Measurements from ENCODE around the gene METTL8. TPM values are rescaled to one million over a fixed set of nuclear protein-coding genes. Genes with fewer than 3 reads are reported as not detected.

METTL8 gene
- total RNA-seq, 1 experiment from 2014 or later, result 34.4 TPM

- Histone ChIP-seq H3K27ac (ENCODE audit: low read depth, low read length) (no peak overlapping the region), H3K4me3 (replicated peaks in 1 of 2; ENCODE audit: low read depth in 1 of 2, low read length in 2 of 2) (no peak overlapping the region), H3K4me1 (ENCODE audit: control insufficient read depth in 1 of 2, insufficient read depth in 2 of 2, low read length in 2 of 2) (peaks cover 0 to 4% of the 10 kb centered on the region in 2 experiments; a peak in 2 of 4 replicates), H3K9ac (ENCODE audit: low read length) (no peak overlapping the region), H3K27me3 (ENCODE audit: insufficient read depth, low read length) (no peaks in the 10 kb centered on the region), H3K9me3 (ENCODE audit: control insufficient read depth in 1 of 2, insufficient read depth in 1 of 2, low read depth in 1 of 2, low read length in 2 of 2) (no peaks in the 10 kb centered on the region), H3K9me2 (ENCODE audit: insufficient read depth) (no peaks in the 10 kb centered on the region), H4K20me1 (ENCODE audit: insufficient read depth) (no peaks in the 10 kb centered on the region), H3K36me3 (ENCODE audit: control insufficient read depth in 1 of 2, insufficient read depth in 2 of 2, low read length in 2 of 2) (no peaks in the 10 kb centered on the region), H3K79me2 (ENCODE audit: insufficient read depth, low read length) (peaks cover 35% of the 10 kb centered on the region), H3K4me2 (ENCODE audit: low read length) (no peak overlapping the region), H2AFZ (ENCODE audit: low read depth, low read length, poor library complexity, severe bottlenecking) (no peak overlapping the region)
- no TSS peak for BruUV-seq (replicated peaks)
- TF ChIP-seq ATF3 (IDR thresholded peaks at IDR 0.05), result no peak
- TF ChIP-seq ZFX (IDR thresholded peaks at IDR 0.05), result no peak
- TF ChIP-seq EZH2 (IDR thresholded peaks at IDR 0.05), result no peak
- TF ChIP-seq SRF (IDR thresholded peaks at IDR 0.05; ENCODE audit: low read depth), result no peak
- no peak for TF ChIP-seq POLR2A (IDR thresholded peaks at IDR 0.05; ENCODE audit: borderline replicate concordance, extremely low read depth, insufficient read depth, insufficient read length)
- no peak for TF ChIP-seq SP1 (IDR thresholded peaks at IDR 0.05; ENCODE audit: low read depth)
- no peak for TF ChIP-seq TCF7L2 (IDR thresholded peaks at IDR 0.05; ENCODE audit: borderline replicate concordance, extremely low read depth, insufficient read depth, insufficient read length)
- no peak for TF ChIP-seq MAX (IDR thresholded peaks at IDR 0.05)
- TF ChIP-seq CEBPB (IDR thresholded peaks at IDR 0.05; ENCODE audit: low read depth), result no peak
- no peak for TF ChIP-seq EGR1 (IDR thresholded peaks at IDR 0.05; ENCODE audit: low read depth)
- TF ChIP-seq POLR2AphosphoS5 (IDR thresholded peaks at IDR 0.05; ENCODE audit: low read depth, low read length), result no peak
- no peak for TF ChIP-seq CTCF (IDR thresholded peaks at IDR 0.05 in 2 of 3, conservative IDR thresholded peaks at IDR 0.05 in 1 of 3; ENCODE audit: borderline replicate concordance in 1 of 3, insufficient read depth in 1 of 3, low read depth in 2 of 3, low read length in 2 of 3)
- TF ChIP-seq CBX3 (IDR thresholded peaks at IDR 0.05; ENCODE audit: low read depth), result no peak
- no peak for TF ChIP-seq ZNF274 (IDR thresholded peaks at IDR 0.05; ENCODE audit: low read depth, low read length)
- TF ChIP-seq REST (IDR thresholded peaks at IDR 0.05; ENCODE audit: low read depth), result no peak
- TF ChIP-seq JUND (IDR thresholded peaks at IDR 0.05), result no peak
- intact Hi-C loops (cut with micrococcal nuclease), result no loop called here
- DNase-seq (ENCODE audit: low read depth, low spot score) (no peak), ATAC-seq (no peak)
- ChIA-PET CTCF (interaction anchor here (1.5 kb wide), 1 partner anchor 26 kb away, joined by 3 read pairs; no protein-coding TSS in a partner anchor), POLR2A (no interaction called here), RAD21 (ENCODE audit: low non-redundant PET in 1 of 2, low total read pairs in 2 of 2, uncharacterized antibody in 2 of 2, unreplicated experiment in 2 of 2) (no interaction called here)
These were observed 44.0 kb downstream of the METTL8 start for GRCh38 chr2:171389780-171390179.

Data from HCT116 (cell line).